Left hindlimb (tissue), 1 donor: ENCODE data around the gene SHISA9.

ENCODE experiments used
- DNase-seq: peaks from one replicate; pipeline ENCODE4 v3.0.0-alpha.2; 2018

SHISA9 gene

GRCh38 chr16:13205352-13205751 lies 304.0 kb downstream of the SHISA9 start:
- DNase-seq, result no peak

GRCh38 chr16:13206606-13207005 lies 305.2 kb downstream of the SHISA9 start:
- no peak for DNase-seq

GRCh38 chr16:13207151-13207550 lies 305.8 kb downstream of the SHISA9 start:
- DNase-seq, result no peak

- no peak for DNase-seq
Observed at GRCh38 chr16:13223666-13224065, 322.3 kb downstream of the SHISA9 start.

- no peak for DNase-seq
Observed at GRCh38 chr16:13229039-13229438, 327.6 kb downstream of the SHISA9 start.

GRCh38 chr16:13231365-13231764 lies 330.0 kb downstream of the SHISA9 start:
- DNase-seq, result no peak

GRCh38 chr16:13234999-13235398 lies 333.6 kb downstream of the SHISA9 start:
- no peak for DNase-seq

GRCh38 chr16:13236308-13236707 lies 334.9 kb downstream of the SHISA9 start:
- DNase-seq, result no peak

GRCh38 chr16:13238182-13238581 lies 336.8 kb downstream of the SHISA9 start:
- no peak for DNase-seq

- no peak for DNase-seq
Observed at GRCh38 chr16:13242201-13242600, 340.8 kb downstream of the SHISA9 start.

- DNase-seq, result no peak
Observed at GRCh38 chr16:13244770-13245169, 343.4 kb downstream of the SHISA9 start.

GRCh38 chr16:13245713-13246377 lies 344.4 kb downstream of the SHISA9 start:
- DNase-seq, result no peak

- DNase-seq, result no peak
Observed at GRCh38 chr16:13254998-13255614, 353.7 kb downstream of the SHISA9 start.

- DNase-seq, result no peak
Observed at GRCh38 chr16:13262270-13263090, 361.1 kb downstream of the SHISA9 start.

GRCh38 chr16:13264749-13265552 lies 363.6 kb downstream of the SHISA9 start:
- no peak for DNase-seq

- no peak for DNase-seq
Observed at GRCh38 chr16:13269359-13269758, 368.0 kb downstream of the SHISA9 start.

GRCh38 chr16:13269905-13270528 lies 368.6 kb downstream of the SHISA9 start:
- no peak for DNase-seq

- DNase-seq, result no peak
Observed at GRCh38 chr16:13270602-13271001, 369.2 kb downstream of the SHISA9 start.

- DNase-seq, result no peak
Observed at GRCh38 chr16:13289515-13289914, 388.1 kb downstream of the SHISA9 start.
